Bronchial epithelial cell (primary cell): ENCODE measurements around the gene DMWD. TPM values are rescaled to one million over a fixed set of nuclear protein-coding genes. Genes with fewer than 3 reads are reported as not detected.

ENCODE experiments used
- DNase-seq: peaks from one replicate; pipeline ENCODE4 v3.0.0-alpha.2; 2010; ENCODE audit warnings: low read depth
- FAIRE-seq: peaks from 2 replicates; lab custom pipeline; 2011; peaks lifted over from hg19 to GRCh38; lab: Jason Lieb, UNC
- H3K27me3 ChIP-seq: 2 replicates; pipeline ENCODE4 v1.5.1; 2011; ENCODE audit warnings: low read length; ENCODE audit not compliant: control insufficient read depth, insufficient read depth
- H3K36me3 ChIP-seq: 2 replicates; pipeline ENCODE4 v1.5.1; 2011; ENCODE audit warnings: low read length; ENCODE audit not compliant: control insufficient read depth, insufficient read depth
- H3K4me3 ChIP-seq: 2 replicates; pipeline ENCODE4 v1.5.1; 2011; ENCODE audit warnings: mild to moderate bottlenecking, low read depth, low read length, control low read depth
- total RNA-seq: library from RNA; depleted of rRNA; stranded (reverse); fragments of >200 nt; gene quantifications from 2 replicates; pipeline ENCODE4 v1.2.1, GENCODE V29; 2014
- TF ChIP-seq, protein P1 (sequence below): IDR thresholded peaks from 2 replicates; pipeline ENCODE4 v1.5.1; 2011; ENCODE audit warnings: mild to moderate bottlenecking, moderate library complexity, low read length, control low read depth, inconsistent platforms; ENCODE audit not compliant: insufficient read depth, severe bottlenecking

The DMWD gene
- total RNA-seq, 1 donor from 2014 or later = 29.0 TPM

DNA sequence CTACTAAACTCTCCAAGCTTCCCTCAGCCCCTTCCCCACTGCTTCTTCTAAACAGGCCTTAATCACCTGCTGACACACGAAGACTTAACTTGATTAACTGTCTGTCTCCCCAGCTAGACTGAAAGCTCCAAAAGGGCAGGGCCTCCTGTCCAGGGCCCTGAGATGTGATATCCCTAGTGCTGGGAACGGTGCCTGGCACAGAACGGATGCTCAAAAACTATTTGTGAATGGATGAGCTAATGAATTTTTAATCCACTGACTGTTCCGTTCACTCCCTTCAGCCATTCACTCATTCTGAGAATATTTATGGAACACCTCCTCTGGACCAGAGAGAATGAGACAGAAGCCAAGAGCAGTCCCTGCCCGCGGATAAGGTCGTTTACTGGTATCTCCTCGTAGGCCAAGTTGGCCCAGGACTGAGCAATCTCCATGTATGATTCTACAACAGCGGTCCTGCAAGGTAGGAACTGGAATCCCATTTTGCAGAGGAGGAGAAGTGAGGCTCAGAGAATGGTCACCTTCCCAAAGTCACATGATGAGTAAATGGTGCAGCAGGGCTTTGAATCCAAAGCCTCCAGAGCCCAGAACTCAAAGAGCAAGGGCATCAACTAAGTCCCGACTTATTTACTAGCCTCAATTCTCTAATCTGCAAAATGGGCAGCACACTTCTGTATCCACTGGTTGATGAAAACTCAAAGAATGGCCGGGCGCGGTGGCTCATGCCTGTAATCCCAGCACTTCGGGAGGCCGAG is 3.4 kb downstream of the DMWD start:
- peaks cover 18% of the 10 kb centered on the region for H3K36me3 ChIP-seq
- no peak for FAIRE-seq
- no peak for DNase-seq
- TF ChIP-seq, protein P1, sequence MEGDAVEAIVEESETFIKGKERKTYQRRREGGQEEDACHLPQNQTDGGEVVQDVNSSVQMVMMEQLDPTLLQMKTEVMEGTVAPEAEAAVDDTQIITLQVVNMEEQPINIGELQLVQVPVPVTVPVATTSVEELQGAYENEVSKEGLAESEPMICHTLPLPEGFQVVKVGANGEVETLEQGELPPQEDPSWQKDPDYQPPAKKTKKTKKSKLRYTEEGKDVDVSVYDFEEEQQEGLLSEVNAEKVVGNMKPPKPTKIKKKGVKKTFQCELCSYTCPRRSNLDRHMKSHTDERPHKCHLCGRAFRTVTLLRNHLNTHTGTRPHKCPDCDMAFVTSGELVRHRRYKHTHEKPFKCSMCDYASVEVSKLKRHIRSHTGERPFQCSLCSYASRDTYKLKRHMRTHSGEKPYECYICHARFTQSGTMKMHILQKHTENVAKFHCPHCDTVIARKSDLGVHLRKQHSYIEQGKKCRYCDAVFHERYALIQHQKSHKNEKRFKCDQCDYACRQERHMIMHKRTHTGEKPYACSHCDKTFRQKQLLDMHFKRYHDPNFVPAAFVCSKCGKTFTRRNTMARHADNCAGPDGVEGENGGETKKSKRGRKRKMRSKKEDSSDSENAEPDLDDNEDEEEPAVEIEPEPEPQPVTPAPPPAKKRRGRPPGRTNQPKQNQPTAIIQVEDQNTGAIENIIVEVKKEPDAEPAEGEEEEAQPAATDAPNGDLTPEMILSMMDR = no peak
- H3K27me3 ChIP-seq = no peaks in the 10 kb centered on the region
- H3K4me3 ChIP-seq = no peak overlapping the region

DNA sequence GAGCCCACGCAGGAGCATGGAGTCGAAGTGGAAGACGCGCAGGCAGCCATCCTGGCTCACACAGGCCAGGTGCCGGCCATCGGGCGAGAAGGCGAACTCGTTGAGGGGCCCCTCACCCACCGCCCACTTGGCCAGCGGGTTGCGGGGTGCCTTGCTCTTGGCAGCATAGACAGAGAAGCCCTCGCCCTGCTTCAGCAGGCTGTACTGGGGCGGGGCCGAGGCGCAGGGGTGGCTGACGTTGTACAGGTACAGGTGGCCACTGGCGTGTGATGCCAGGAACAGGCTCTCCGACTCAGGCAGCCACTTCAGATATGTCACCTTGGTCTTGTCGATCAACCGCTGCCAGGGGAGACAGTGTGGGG is 6.1 kb downstream of the DMWD start:
- H3K4me3 ChIP-seq = no peak overlapping the region
- TF ChIP-seq, protein P1 = no peak
- DNase-seq (no peak), FAIRE-seq (no peak)
- H3K27me3 ChIP-seq = no peaks in the 10 kb centered on the region
- peaks cover 20% of the 10 kb centered on the region for H3K36me3 ChIP-seq

DNA sequence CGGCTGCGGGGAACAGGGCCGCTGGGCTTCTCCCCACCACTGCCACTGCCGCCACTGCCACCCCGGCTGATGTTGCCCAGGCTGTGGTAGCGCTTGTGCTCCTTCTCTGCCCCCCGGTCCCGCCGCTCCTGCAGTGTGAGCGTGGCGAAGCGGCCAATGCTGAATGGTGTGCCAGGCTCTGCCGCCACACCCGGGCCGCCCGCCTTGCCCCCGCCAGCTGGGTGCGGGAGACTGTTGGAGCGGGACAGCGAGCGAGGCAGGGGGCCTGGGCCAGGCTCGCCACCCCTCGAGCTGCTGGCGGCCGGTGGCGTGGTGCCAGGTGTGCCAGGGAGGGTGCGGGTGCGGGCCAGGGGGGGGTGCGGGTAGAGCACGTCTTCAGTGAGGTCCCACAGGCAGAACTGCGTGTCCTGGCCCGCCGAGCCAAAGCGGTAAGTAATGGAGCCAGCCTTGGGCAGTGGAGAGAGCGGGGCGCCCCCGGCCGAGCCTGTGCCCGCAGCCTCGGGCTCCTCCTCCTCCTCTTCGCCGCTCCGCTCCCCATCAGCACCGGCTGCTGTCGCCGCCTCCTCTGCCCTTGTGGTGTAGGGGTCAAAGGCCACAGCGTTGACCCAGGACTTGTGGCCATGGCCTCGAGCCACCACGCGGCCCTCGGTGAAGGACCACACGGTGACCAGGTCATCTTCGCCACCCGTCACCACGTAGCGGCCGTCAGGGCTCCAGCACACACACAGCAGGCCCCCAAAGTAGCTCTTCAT is 6.7 kb downstream of the DMWD start:
- H3K4me3 ChIP-seq = no peak overlapping the region
- H3K27me3 ChIP-seq = no peaks in the 10 kb centered on the region
- FAIRE-seq (no peak), DNase-seq (no peak)
- H3K36me3 ChIP-seq = peaks cover 21% of the 10 kb centered on the region
- TF ChIP-seq, protein P1 = no peak

DNA sequence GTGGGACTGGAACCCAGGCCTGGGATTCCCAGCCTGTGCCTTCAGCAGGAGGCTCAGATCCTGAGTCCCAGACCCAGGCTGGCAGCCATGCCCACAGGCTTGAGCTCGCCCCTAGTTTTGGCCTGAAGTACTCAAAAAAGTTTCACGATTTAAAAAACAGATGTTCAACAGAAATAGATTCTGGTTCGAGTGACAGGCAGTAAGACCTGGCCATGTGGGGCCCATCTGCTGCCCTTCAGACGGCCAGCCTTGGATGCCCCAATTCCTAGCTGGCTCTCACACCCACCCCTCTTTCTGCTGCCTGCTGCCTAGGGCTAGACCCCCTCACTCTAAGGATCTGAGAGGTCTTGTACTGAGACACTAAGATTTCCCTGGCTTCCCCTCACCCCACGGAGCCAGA is 7.5 kb downstream of the DMWD start:
- no peak for DNase-seq
- FAIRE-seq = no peak
- no peak overlapping the region for H3K4me3 ChIP-seq
- H3K27me3 ChIP-seq = no peaks in the 10 kb centered on the region
- TF ChIP-seq, protein P1 = no peak
- peaks cover 18% of the 10 kb centered on the region for H3K36me3 ChIP-seq

DNA sequence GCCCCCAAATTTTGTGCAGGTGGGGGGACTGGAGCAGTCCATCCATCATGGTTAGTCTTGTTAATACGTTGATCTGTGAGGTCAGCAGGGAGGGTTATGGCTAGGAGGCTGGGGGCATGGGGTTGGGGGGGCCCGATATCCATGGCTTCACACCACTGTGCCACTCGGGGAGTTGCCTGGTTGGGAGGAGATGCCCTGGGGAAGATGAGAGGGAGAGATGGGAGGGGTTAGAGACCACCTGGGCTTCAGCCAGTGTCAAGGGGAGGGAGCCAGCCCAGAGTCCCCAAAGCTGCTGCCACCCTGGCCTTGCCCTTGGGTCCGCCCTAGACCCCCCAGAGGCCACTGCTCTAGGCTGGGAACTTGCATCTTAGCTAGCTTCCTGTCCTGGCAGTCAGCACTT is 8.5 kb downstream of the DMWD start:
- Histone ChIP-seq H3K27me3 (no peaks in the 10 kb centered on the region), H3K36me3 (peaks cover 15% of the 10 kb centered on the region), H3K4me3 (no peak overlapping the region)
- TF ChIP-seq, protein P1 = no peak
- DNase-seq (no peak), FAIRE-seq (no peak)
